GM23338 (cell line): ENCODE results near the gene EPSTI1. TPM values are rescaled to one million over a fixed set of nuclear protein-coding genes. Genes with fewer than 3 reads are reported as not detected.

Experiments used
- ATAC-seq: fragments of 200-7000 bp; cut with Tn5 transposase; 3 replicates; pipeline ENCODE4 v1.9.1; 2020
- DNase-seq: peaks from one replicate; pipeline ENCODE4 v3.0.0-alpha.2; 2015; ENCODE audit warnings: low spot score
- H2AFZ ChIP-seq: fragments of 200-600 bp; sonication (generic); 2 replicates; pipeline ENCODE4 v1.8.0; 2016; ENCODE audit warnings: antibody characterized with exemption, mild to moderate bottlenecking, moderate library complexity
- H3F3A ChIP-seq: fragments of 200-600 bp; sonication (generic); replicated peaks from 2 replicates; pipeline ENCODE4 v1.8.0; 2017; ENCODE audit warnings: antibody characterized with exemption, mixed run types, low read depth
- H3K27ac ChIP-seq: fragments of 200-600 bp; sonication (generic); 2 replicates; pipeline ENCODE4 v1.6.1; 2016; ENCODE audit warnings: low read depth
- H3K27me3 ChIP-seq: fragments of 200-600 bp; sonication (generic); 2 replicates; pipeline ENCODE4 v1.8.0; 2016; ENCODE audit warnings: mild to moderate bottlenecking, mixed run types, moderate library complexity; ENCODE audit not compliant: insufficient read depth
- H3K36me3 ChIP-seq: fragments of 200-600 bp; sonication (generic); 2 replicates; pipeline ENCODE4 v1.8.0; 2016; ENCODE audit warnings: mild to moderate bottlenecking; ENCODE audit not compliant: insufficient read depth
- H3K4me1 ChIP-seq: fragments of 200-600 bp; sonication (generic); 2 replicates; pipeline ENCODE4 v1.8.0; 2016; ENCODE audit warnings: mild to moderate bottlenecking, moderate library complexity; ENCODE audit not compliant: insufficient read depth
- H3K4me2 ChIP-seq: fragments of 200-600 bp; sonication (generic); 2 replicates; pipeline ENCODE4 v1.7.1; 2017; ENCODE audit warnings: mixed run types
- H3K4me3 ChIP-seq: fragments of 200-600 bp; sonication (generic); 2 replicates; pipeline ENCODE4 v1.6.1; 2016; ENCODE audit warnings: mixed run types
- H3K79me2 ChIP-seq: fragments of 200-600 bp; sonication (generic); replicated peaks from 2 replicates; pipeline ENCODE4 v1.8.0; 2017; ENCODE audit warnings: mild to moderate bottlenecking; ENCODE audit not compliant: insufficient read depth
- H3K9me2 ChIP-seq: fragments of 200-600 bp; sonication (generic); 2 replicates; pipeline ENCODE4 v1.8.0; 2017; ENCODE audit not compliant: insufficient read depth
- H4K20me1 ChIP-seq: fragments of 200-600 bp; sonication (generic); replicated peaks from 2 replicates; pipeline ENCODE4 v1.8.0; 2017; ENCODE audit warnings: mild to moderate bottlenecking; ENCODE audit not compliant: insufficient read depth
- H3K27ac Mint-ChIP-seq: 2 replicates; pipeline ENCODE4 v1.8.0; 2020; ENCODE audit warnings: inconsistent platforms, mild to moderate bottlenecking, moderate library complexity, mixed read lengths
- H3K27me3 Mint-ChIP-seq: 3 replicates; pipeline ENCODE4 v1.8.0; 2022; ENCODE audit warnings: low read depth, mild to moderate bottlenecking, moderate library complexity, mixed read lengths, inconsistent platforms; ENCODE audit not compliant: insufficient read depth, poor library complexity
- H3K36me3 Mint-ChIP-seq: 3 replicates; pipeline ENCODE4 v1.8.0; 2021; ENCODE audit warnings: low read depth, mild to moderate bottlenecking, inconsistent platforms, moderate library complexity, mixed read lengths
- H3K4me1 Mint-ChIP-seq: 3 replicates; pipeline ENCODE4 v1.8.0; 2020; ENCODE audit warnings: mild to moderate bottlenecking, inconsistent platforms, mixed read lengths
- H3K4me3 Mint-ChIP-seq: 3 replicates; pipeline ENCODE4 v1.8.0; 2021; ENCODE audit warnings: moderate library complexity, mild to moderate bottlenecking, inconsistent platforms, mixed read lengths
- H3K9me3 Mint-ChIP-seq: 3 replicates; pipeline ENCODE4 v1.8.0; 2020; ENCODE audit warnings: moderate library complexity, mild to moderate bottlenecking, inconsistent platforms, mixed read lengths
- CREB1 ChIP-seq: fragments of 250-450 bp; sonication (Bioruptor Pico); IDR thresholded peaks from 2 replicates; pipeline ENCODE4 v1.5.0; 2020; ENCODE audit warnings: low read depth, mild to moderate bottlenecking, moderate library complexity
- EZH2 ChIP-seq: fragments of 200-600 bp; sonication (generic); IDR thresholded peaks from one replicate; pipeline ENCODE4 v1.8.0; 2017; ENCODE audit warnings: antibody characterized with exemption, mild to moderate bottlenecking, low read depth; ENCODE audit not compliant: unreplicated experiment
- EZH2phosphoT487 ChIP-seq: fragments of 200-600 bp; sonication (generic); IDR thresholded peaks from one replicate; pipeline ENCODE4 v1.8.1; 2018; ENCODE audit warnings: antibody characterized with exemption; ENCODE audit not compliant: unreplicated experiment
- JUNB ChIP-seq: IDR thresholded peaks from one replicate; pipeline ENCODE4 v1.6.1; 2016; ENCODE audit warnings: antibody characterized with exemption; ENCODE audit not compliant: unreplicated experiment
- NANOG ChIP-seq: IDR thresholded peaks from 2 replicates; pipeline ENCODE4 v1.6.1; 2016; ENCODE audit warnings: antibody characterized with exemption, borderline replicate concordance
- POLR2AphosphoS5 ChIP-seq: IDR thresholded peaks from 2 replicates; pipeline ENCODE4 v1.6.1; 2016; ENCODE audit warnings: antibody characterized with exemption, low read depth
- STAT1 ChIP-seq: IDR thresholded peaks from one replicate; pipeline ENCODE4 v1.6.1; 2016; ENCODE audit warnings: antibody characterized with exemption; ENCODE audit not compliant: unreplicated experiment
- ZNF114 ChIP-seq: fragments of 250-450 bp; sonication (Bioruptor Pico); IDR thresholded peaks from 2 replicates; pipeline ENCODE4 v1.5.0; 2020; ENCODE audit warnings: mild to moderate bottlenecking, moderate library complexity
- ZNF331 ChIP-seq: fragments of 250-450 bp; sonication (Bioruptor Pico); IDR thresholded peaks from 2 replicates; pipeline ENCODE4 v1.5.0; 2020; ENCODE audit warnings: low read depth, mild to moderate bottlenecking, moderate library complexity
- polyA plus RNA-seq: library from polyadenylated mRNA; unstranded; fragments of >200 nt; fragmentation: Nextera tagmentation; extraction: Ambion mirVana; gene quantifications from 2 replicates; pipeline ENCODE4 v1.2.1, GENCODE V29; 2016
- total RNA-seq: library from RNA; depleted of rRNA; stranded (reverse); fragments of >200 nt; shearing (Covaris generic); gene quantifications from 2 replicates; pipeline ENCODE4 v1.2.3, GENCODE V29; 2014
- TF ChIP-seq, protein P1 (sequence below): fragments of 250-450 bp; sonication (Bioruptor Pico); IDR thresholded peaks from 2 replicates; pipeline ENCODE4 v1.5.0; 2020; ENCODE audit warnings: mild to moderate bottlenecking, moderate library complexity
- TF ChIP-seq, protein P2 (sequence below): IDR thresholded peaks from 2 replicates; pipeline ENCODE4 v1.6.1; 2016; ENCODE audit warnings: antibody characterized with exemption
- TF ChIP-seq, protein P3 (sequence below), 2 experiments: fragments of 200-600 bp in 1 of 2; sonication (generic) in 1 of 2; conservative IDR thresholded peaks; 2 replicates each; pipeline versions ENCODE4 v1.5.1 to v1.6.1; 2016 to 2017; ENCODE audit warnings: antibody characterized with exemption in 2 of 2, low read depth in 2 of 2, mild to moderate bottlenecking in 2 of 2, moderate library complexity in 1 of 2
- TF ChIP-seq, protein P4 (sequence below): IDR thresholded peaks from one replicate; pipeline ENCODE4 v1.6.1; 2018; ENCODE audit warnings: antibody characterized with exemption; ENCODE audit not compliant: unreplicated experiment

Gene EPSTI1
- total and polyA plus RNA-seq, 2 experiments from 2014 or later, result 0.10 to 0.68 TPM

DNA sequence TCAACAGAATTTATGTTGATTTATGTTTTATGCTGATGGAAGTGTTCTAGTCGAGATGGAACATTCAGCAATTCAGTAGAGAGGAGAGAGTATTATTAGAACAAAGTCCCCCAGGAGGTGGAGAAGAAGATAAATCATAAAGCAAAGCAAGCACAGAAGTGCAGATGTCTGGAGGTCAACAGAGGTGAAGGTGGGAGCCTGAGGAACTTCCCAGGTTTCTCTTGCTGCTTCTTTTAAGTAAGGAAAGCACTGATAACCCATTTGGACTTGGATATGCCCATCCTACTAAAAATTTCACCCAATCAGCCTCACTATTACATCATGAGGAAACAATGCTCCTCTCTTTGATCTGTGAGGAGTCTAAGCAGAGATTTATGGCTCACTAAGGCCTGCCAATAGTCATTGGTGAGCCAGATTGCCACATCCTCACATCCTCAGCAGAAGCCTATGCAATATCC is 98.8 kb downstream of the EPSTI1 start:
- Mint-ChIP-seq H3K36me3 (no peaks in the 10 kb centered on the region), H3K4me1 (peaks cover 7% of the 10 kb centered on the region), H3K27me3 (no peaks in the 10 kb centered on the region), H3K4me3 (no peak overlapping the region), H3K9me3 (no peaks in the 10 kb centered on the region), H3K27ac (no peak overlapping the region)
- Histone ChIP-seq H3K4me2 (no peak overlapping the region), H2AFZ (no peak overlapping the region), H3K27me3 (no peaks in the 10 kb centered on the region), H3K9me2 (0 out of 2 replicates have a peak, but pooled peaks cover 5% of the 10 kb centered on the region), H3F3A (no peaks in the 10 kb centered on the region), H3K4me3 (no peak overlapping the region), H3K79me2 (no peaks in the 10 kb centered on the region), H3K27ac (no peak overlapping the region), H4K20me1 (no peaks in the 10 kb centered on the region), H3K4me1 (0 out of 2 replicates have a peak, but pooled peaks cover 4% of the 10 kb centered on the region), H3K36me3 (no peaks in the 10 kb centered on the region)
- no peak for ATAC-seq
- no peak for DNase-seq
- TF ChIP-seq STAT1 (no peak), CREB1 (CRISPR knock-in tag) (no peak), EZH2phosphoT487 (no peak), POLR2AphosphoS5 (no peak), ZNF331 (CRISPR knock-in tag) (no peak), ZNF114 (CRISPR knock-in tag) (no peak), NANOG (no peak), EZH2 (no peak), JUNB (no peak)
- TF ChIP-seq, protein P1, sequence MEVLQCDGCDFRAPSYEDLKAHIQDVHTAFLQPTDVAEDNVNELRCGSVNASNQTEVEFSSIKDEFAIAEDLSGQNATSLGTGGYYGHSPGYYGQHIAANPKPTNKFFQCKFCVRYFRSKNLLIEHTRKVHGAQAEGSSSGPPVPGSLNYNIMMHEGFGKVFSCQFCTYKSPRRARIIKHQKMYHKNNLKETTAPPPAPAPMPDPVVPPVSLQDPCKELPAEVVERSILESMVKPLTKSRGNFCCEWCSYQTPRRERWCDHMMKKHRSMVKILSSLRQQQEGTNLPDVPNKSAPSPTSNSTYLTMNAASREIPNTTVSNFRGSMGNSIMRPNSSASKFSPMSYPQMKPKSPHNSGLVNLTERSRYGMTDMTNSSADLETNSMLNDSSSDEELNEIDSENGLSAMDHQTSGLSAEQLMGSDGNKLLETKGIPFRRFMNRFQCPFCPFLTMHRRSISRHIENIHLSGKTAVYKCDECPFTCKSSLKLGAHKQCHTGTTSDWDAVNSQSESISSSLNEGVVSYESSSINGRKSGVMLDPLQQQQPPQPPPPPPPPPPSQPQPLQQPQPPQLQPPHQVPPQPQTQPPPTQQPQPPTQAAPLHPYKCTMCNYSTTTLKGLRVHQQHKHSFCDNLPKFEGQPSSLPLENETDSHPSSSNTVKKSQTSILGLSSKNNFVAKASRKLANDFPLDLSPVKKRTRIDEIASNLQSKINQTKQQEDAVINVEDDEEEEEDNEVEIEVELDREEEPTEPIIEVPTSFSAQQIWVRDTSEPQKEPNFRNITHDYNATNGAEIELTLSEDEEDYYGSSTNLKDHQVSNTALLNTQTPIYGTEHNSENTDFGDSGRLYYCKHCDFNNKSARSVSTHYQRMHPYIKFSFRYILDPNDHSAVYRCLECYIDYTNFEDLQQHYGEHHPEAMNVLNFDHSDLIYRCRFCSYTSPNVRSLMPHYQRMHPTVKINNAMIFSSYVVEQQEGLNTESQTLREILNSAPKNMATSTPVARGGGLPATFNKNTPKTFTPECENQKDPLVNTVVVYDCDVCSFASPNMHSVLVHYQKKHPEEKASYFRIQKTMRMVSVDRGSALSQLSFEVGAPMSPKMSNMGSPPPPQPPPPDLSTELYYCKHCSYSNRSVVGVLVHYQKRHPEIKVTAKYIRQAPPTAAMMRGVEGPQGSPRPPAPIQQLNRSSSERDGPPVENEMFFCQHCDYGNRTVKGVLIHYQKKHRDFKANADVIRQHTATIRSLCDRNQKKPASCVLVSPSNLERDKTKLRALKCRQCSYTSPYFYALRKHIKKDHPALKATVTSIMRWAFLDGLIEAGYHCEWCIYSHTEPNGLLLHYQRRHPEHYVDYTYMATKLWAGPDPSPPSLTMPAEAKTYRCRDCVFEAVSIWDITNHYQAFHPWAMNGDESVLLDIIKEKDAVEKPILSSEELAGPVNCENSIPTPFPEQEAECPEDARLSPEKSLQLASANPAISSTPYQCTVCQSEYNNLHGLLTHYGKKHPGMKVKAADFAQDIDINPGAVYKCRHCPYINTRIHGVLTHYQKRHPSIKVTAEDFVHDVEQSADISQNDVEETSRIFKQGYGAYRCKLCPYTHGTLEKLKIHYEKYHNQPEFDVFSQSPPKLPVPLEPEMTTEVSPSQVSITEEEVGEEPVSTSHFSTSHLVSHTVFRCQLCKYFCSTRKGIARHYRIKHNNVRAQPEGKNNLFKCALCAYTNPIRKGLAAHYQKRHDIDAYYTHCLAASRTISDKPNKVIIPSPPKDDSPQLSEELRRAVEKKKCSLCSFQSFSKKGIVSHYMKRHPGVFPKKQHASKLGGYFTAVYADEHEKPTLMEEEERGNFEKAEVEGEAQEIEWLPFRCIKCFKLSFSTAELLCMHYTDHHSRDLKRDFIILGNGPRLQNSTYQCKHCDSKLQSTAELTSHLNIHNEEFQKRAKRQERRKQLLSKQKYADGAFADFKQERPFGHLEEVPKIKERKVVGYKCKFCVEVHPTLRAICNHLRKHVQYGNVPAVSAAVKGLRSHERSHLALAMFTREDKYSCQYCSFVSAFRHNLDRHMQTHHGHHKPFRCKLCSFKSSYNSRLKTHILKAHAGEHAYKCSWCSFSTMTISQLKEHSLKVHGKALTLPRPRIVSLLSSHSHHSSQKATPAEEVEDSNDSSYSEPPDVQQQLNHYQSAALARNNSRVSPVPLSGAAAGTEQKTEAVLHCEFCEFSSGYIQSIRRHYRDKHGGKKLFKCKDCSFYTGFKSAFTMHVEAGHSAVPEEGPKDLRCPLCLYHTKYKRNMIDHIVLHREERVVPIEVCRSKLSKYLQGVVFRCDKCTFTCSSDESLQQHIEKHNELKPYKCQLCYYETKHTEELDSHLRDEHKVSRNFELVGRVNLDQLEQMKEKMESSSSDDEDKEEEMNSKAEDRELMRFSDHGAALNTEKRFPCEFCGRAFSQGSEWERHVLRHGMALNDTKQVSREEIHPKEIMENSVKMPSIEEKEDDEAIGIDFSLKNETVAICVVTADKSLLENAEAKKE (CRISPR knock-in tag), result no peak
- TF ChIP-seq, protein P2, sequence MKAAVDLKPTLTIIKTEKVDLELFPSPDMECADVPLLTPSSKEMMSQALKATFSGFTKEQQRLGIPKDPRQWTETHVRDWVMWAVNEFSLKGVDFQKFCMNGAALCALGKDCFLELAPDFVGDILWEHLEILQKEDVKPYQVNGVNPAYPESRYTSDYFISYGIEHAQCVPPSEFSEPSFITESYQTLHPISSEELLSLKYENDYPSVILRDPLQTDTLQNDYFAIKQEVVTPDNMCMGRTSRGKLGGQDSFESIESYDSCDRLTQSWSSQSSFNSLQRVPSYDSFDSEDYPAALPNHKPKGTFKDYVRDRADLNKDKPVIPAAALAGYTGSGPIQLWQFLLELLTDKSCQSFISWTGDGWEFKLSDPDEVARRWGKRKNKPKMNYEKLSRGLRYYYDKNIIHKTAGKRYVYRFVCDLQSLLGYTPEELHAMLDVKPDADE, result no peak
- TF ChIP-seq, protein P3, sequence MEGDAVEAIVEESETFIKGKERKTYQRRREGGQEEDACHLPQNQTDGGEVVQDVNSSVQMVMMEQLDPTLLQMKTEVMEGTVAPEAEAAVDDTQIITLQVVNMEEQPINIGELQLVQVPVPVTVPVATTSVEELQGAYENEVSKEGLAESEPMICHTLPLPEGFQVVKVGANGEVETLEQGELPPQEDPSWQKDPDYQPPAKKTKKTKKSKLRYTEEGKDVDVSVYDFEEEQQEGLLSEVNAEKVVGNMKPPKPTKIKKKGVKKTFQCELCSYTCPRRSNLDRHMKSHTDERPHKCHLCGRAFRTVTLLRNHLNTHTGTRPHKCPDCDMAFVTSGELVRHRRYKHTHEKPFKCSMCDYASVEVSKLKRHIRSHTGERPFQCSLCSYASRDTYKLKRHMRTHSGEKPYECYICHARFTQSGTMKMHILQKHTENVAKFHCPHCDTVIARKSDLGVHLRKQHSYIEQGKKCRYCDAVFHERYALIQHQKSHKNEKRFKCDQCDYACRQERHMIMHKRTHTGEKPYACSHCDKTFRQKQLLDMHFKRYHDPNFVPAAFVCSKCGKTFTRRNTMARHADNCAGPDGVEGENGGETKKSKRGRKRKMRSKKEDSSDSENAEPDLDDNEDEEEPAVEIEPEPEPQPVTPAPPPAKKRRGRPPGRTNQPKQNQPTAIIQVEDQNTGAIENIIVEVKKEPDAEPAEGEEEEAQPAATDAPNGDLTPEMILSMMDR (conservative IDR thresholded peaks at IDR 0.05; ENCODE audit: low read depth in 2 of 2), result no peak
- TF ChIP-seq, protein P4, sequence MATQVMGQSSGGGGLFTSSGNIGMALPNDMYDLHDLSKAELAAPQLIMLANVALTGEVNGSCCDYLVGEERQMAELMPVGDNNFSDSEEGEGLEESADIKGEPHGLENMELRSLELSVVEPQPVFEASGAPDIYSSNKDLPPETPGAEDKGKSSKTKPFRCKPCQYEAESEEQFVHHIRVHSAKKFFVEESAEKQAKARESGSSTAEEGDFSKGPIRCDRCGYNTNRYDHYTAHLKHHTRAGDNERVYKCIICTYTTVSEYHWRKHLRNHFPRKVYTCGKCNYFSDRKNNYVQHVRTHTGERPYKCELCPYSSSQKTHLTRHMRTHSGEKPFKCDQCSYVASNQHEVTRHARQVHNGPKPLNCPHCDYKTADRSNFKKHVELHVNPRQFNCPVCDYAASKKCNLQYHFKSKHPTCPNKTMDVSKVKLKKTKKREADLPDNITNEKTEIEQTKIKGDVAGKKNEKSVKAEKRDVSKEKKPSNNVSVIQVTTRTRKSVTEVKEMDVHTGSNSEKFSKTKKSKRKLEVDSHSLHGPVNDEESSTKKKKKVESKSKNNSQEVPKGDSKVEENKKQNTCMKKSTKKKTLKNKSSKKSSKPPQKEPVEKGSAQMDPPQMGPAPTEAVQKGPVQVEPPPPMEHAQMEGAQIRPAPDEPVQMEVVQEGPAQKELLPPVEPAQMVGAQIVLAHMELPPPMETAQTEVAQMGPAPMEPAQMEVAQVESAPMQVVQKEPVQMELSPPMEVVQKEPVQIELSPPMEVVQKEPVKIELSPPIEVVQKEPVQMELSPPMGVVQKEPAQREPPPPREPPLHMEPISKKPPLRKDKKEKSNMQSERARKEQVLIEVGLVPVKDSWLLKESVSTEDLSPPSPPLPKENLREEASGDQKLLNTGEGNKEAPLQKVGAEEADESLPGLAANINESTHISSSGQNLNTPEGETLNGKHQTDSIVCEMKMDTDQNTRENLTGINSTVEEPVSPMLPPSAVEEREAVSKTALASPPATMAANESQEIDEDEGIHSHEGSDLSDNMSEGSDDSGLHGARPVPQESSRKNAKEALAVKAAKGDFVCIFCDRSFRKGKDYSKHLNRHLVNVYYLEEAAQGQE, result no peak
